Measurements from ENCODE around the gene HSD3B7. TPM values are rescaled to one million over a fixed set of nuclear protein-coding genes. Genes with fewer than 3 reads are reported as not detected.

HSD3B7 gene
- total RNA-seq, 2 experiments from 2014 or later, result 2.4 to 3.3 TPM

- Histone ChIP-seq H3K4me3 (ENCODE audit: low read depth, low read length, poor library complexity, severe bottlenecking) (no peak overlapping the region), H3K9me2 (ENCODE audit: insufficient read depth, low read length) (no peaks in the 10 kb centered on the region), H2AFZ (ENCODE audit: low read length) (no peak overlapping the region), H4K20me1 (ENCODE audit: insufficient read depth, low read length) (no peaks in the 10 kb centered on the region), H3K4me2 (ENCODE audit: low read length) (no peak overlapping the region), H3K79me2 (ENCODE audit: insufficient read depth, low read depth, low read length) (no peaks in the 10 kb centered on the region), H3K4me1 (ENCODE audit: insufficient read depth, low read length, poor library complexity, severe bottlenecking) (no peaks in the 10 kb centered on the region), H3K36me3 (ENCODE audit: insufficient read depth, low read length) (no peaks in the 10 kb centered on the region), H3K9me3 (ENCODE audit: low read length) (no peaks in the 10 kb centered on the region), H3K27ac (ENCODE audit: low read depth, low read length, poor library complexity, severe bottlenecking) (no peak overlapping the region)
- no peak for DNase-seq (ENCODE audit: low spot score)
- BruUV-seq (replicated peaks), result no TSS peak
- CTCF ChIA-PET (ENCODE audit: unreplicated experiment), result no interaction called here
- TF ChIP-seq CTCF (conservative IDR thresholded peaks at IDR 0.05; ENCODE audit: low read length) (no peak), EZH2phosphoT487 (IDR thresholded peaks at IDR 0.05; ENCODE audit: borderline replicate concordance, low read depth, low read length) (no peak)
- POLR2A ChIA-PET, result interaction anchor here (0.7 kb wide), 1 partner anchor 49 kb away, joined by 11 read pairs; no protein-coding TSS in a partner anchor
- intact Hi-C loops (cut with micrococcal nuclease; ENCODE audit: unreplicated experiment), result no loop called here
Observed at GRCh38 chr16:31008551-31008950, 23.5 kb downstream of the HSD3B7 start.

GRCh38 chr16:31009120-31009519, 24.1 kb downstream of the HSD3B7 start:
- no peaks in the 10 kb centered on the region for H3K36me3 ChIP-seq (ENCODE audit: insufficient read depth, low read length)
- H3K9me3 ChIP-seq (ENCODE audit: low read length), result no peaks in the 10 kb centered on the region
- H3K4me3 ChIP-seq (ENCODE audit: low read depth, low read length, poor library complexity, severe bottlenecking), result no peak overlapping the region
- CTCF ChIA-PET (ENCODE audit: unreplicated experiment), result no interaction called here
- no peak for TF ChIP-seq EZH2phosphoT487 (IDR thresholded peaks at IDR 0.05; ENCODE audit: borderline replicate concordance, low read depth, low read length)
- no peak for TF ChIP-seq CTCF (conservative IDR thresholded peaks at IDR 0.05; ENCODE audit: low read length)
- POLR2A ChIA-PET, result no interaction called here
- H3K79me2 ChIP-seq (ENCODE audit: insufficient read depth, low read depth, low read length), result no peaks in the 10 kb centered on the region
- no peak overlapping the region for H2AFZ ChIP-seq (ENCODE audit: low read length)
- H3K4me2 ChIP-seq (ENCODE audit: low read length), result no peak overlapping the region
- H4K20me1 ChIP-seq (ENCODE audit: insufficient read depth, low read length), result no peaks in the 10 kb centered on the region
- H3K4me1 ChIP-seq (ENCODE audit: insufficient read depth, low read length, poor library complexity, severe bottlenecking), result no peaks in the 10 kb centered on the region
- H3K9me2 ChIP-seq (ENCODE audit: insufficient read depth, low read length), result no peaks in the 10 kb centered on the region
- intact Hi-C loops (cut with micrococcal nuclease; ENCODE audit: unreplicated experiment), result no loop called here
- no peak for DNase-seq (ENCODE audit: low spot score)
- no peak overlapping the region for H3K27ac ChIP-seq (ENCODE audit: low read depth, low read length, poor library complexity, severe bottlenecking)
- BruUV-seq (replicated peaks), result no TSS peak

- TF ChIP-seq CTCF (conservative IDR thresholded peaks at IDR 0.05; ENCODE audit: low read length) (no peak), EZH2phosphoT487 (IDR thresholded peaks at IDR 0.05; ENCODE audit: borderline replicate concordance, low read depth, low read length) (no peak)
- Histone ChIP-seq H3K4me2 (ENCODE audit: low read length) (no peak overlapping the region), H2AFZ (ENCODE audit: low read length) (no peak overlapping the region), H3K36me3 (ENCODE audit: insufficient read depth, low read length) (no peaks in the 10 kb centered on the region), H3K4me1 (ENCODE audit: insufficient read depth, low read length, poor library complexity, severe bottlenecking) (no peaks in the 10 kb centered on the region), H3K9me2 (ENCODE audit: insufficient read depth, low read length) (no peaks in the 10 kb centered on the region), H3K9me3 (ENCODE audit: low read length) (no peaks in the 10 kb centered on the region), H4K20me1 (ENCODE audit: insufficient read depth, low read length) (no peaks in the 10 kb centered on the region), H3K79me2 (ENCODE audit: insufficient read depth, low read depth, low read length) (no peaks in the 10 kb centered on the region), H3K27ac (ENCODE audit: low read depth, low read length, poor library complexity, severe bottlenecking) (no peak overlapping the region), H3K4me3 (ENCODE audit: low read depth, low read length, poor library complexity, severe bottlenecking) (no peak overlapping the region)
- intact Hi-C loops (cut with micrococcal nuclease; ENCODE audit: unreplicated experiment), result no loop called here
- DNase-seq (ENCODE audit: low spot score), result no peak
- BruUV-seq (replicated peaks), result no TSS peak
- ChIA-PET CTCF (ENCODE audit: unreplicated experiment) (no interaction called here), POLR2A (no interaction called here)
Observed at GRCh38 chr16:31009894-31010584, 25.0 kb downstream of the HSD3B7 start.

All from OCI-LY7 (cell line).